ENCODE results near the gene EMC8.

Gene EMC8

DNA sequence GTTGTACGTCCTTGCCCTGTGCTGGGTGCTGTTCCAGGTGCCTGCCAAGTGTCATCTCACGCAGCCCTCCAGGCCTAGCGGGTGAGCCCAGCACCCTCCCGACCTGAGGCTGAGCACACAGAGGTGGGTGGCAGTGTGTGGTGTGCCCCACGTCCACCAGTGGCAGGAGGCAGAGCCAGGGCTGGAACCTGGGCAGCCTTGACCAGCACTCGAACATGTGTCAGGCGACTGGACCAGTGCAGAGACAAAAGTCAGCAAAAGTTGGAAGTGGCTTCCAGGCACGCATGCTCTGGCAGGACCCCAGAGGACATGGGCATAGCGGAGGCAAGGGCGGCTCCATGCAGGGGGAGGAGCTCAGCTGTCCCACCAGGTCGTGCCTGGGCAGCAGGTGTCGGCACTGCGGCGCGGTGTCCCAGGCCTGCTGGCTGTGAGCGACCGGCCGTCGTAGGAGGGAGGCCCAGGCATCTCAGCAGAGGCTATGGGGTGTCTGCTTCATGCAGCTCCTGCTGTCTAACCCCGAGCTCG is 35.9 kb upstream of the EMC8 start:
- no peak overlapping the region for H3K4me3 ChIP-seq (ENCODE audit: control insufficient read depth, low read depth, low read length)
- no peak for DNase-seq (ENCODE audit: low read depth)
- TF ChIP-seq, protein P1, sequence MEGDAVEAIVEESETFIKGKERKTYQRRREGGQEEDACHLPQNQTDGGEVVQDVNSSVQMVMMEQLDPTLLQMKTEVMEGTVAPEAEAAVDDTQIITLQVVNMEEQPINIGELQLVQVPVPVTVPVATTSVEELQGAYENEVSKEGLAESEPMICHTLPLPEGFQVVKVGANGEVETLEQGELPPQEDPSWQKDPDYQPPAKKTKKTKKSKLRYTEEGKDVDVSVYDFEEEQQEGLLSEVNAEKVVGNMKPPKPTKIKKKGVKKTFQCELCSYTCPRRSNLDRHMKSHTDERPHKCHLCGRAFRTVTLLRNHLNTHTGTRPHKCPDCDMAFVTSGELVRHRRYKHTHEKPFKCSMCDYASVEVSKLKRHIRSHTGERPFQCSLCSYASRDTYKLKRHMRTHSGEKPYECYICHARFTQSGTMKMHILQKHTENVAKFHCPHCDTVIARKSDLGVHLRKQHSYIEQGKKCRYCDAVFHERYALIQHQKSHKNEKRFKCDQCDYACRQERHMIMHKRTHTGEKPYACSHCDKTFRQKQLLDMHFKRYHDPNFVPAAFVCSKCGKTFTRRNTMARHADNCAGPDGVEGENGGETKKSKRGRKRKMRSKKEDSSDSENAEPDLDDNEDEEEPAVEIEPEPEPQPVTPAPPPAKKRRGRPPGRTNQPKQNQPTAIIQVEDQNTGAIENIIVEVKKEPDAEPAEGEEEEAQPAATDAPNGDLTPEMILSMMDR (conservative IDR thresholded peaks at IDR 0.05; ENCODE audit: control insufficient read depth, insufficient read depth, low read depth, low read length) = no peak

DNA sequence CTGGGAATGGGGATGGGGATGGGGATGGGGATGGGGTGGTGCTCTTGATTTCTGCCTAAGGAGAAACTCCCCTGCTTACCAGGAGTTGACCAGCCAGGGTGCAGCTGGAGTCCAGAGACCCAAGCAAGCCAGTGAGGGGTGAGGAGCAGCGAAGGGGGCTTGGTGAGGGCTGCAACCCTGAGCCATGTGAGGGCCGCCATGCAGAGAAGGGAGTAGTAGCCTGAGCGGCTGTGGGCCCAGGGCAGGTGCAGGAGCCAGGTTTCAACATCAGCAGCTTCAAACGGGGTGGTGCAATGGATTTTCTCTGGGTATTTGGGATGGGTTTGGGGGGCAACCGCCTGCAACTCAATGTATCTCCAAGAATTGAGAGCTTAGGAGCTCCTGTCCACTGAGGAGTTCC is 35.4 kb upstream of the EMC8 start:
- H3K4me3 ChIP-seq (ENCODE audit: control insufficient read depth, low read depth, low read length) = no peak overlapping the region
- DNase-seq (ENCODE audit: low read depth) = no peak
- TF ChIP-seq, protein P1 (conservative IDR thresholded peaks at IDR 0.05; ENCODE audit: control insufficient read depth, insufficient read depth, low read depth, low read length) = no peak

DNA sequence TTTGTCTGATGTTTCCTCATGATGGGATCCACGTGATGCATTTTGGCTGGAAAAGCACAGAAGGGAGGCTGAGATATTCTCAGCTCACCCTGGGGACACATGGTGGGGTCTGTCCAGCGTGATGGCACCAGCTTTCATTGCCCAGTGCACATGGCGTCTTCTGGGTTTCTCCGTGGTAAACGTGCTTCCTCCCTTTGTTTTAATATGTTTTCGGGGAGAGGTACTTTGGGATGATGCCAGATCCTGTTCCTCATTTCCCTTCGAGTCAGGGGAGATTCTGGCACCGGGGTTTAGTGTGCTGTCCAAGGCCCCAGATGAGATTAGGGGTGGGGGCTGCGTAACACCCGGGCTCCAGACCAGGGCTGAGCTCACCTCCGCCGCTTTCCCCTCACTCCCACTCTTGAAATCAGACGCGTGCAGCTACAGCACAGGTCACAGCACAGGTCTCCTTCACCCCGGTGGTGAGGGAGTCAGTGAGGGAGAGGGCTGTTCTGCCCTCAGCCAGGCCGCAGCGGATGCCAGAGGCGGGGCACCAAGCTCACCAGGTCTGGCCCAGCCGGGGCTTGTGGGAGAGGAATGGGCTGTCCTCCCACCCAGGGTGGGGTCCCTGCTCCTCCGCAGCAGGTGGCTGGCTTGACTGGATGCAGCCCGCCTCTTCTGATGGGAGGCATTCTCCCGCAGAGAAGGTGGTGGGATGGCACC is 34.0 kb upstream of the EMC8 start:
- no peak overlapping the region for H3K4me3 ChIP-seq (ENCODE audit: control insufficient read depth, low read depth, low read length)
- TF ChIP-seq, protein P1 (conservative IDR thresholded peaks at IDR 0.05; ENCODE audit: control insufficient read depth, insufficient read depth, low read depth, low read length) = no peak
- no peak for DNase-seq (ENCODE audit: low read depth)

DNA sequence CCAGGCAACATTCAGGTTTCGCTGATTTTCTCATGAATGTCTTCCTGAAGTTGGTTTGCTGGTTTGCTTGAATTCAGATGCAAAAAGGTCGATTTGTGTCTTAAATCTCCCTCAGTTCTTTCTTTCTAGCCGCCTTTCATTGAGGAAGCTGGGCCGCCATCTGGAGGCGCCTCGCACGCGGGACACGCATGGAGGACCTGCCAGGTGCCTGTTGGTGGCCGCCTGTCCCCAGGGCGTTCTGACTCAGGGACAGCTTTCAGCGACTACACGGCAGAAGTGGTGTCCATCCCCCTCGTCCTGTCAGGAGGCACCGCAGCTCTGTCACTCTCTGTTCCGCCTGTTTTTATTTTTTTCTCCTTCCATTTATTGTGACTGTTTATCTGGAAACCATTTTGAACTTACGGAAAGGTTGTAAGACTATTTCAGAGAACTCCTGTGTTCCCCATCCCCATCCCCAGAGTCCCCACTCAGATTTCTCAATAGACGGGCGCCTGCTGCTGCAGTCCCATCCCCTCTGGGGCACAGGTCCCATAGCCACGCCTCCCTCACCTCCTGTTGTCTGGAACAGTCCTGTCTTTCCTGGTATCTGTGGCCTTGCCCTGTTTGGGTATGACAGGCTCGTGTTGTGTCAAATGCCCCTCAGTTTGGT is 33.4 kb upstream of the EMC8 start:
- H3K4me3 ChIP-seq (ENCODE audit: control insufficient read depth, low read depth, low read length) = no peak overlapping the region
- TF ChIP-seq, protein P1 (conservative IDR thresholded peaks at IDR 0.05; ENCODE audit: control insufficient read depth, insufficient read depth, low read depth, low read length) = no peak
- DNase-seq (ENCODE audit: low read depth) = no peak

DNA sequence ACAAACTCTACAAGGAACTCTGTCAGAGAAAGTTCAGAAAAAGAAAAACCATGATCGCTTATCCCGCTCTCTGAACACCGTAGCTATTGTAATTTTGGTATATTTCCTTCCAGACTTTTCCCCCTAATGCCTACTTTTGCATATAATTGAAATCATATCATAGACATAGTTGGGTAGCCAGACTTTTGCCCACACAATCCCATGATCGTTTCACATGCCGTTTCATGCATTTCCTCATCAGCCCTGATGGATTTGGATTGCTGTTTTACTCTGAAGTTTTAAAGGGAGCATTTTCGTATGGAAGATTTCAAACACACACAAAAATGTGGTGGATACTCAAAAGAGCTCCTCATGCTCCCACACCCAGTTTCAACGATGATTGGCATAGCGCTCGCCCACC is 31.5 kb upstream of the EMC8 start:
- H3K4me3 ChIP-seq (ENCODE audit: control insufficient read depth, low read depth, low read length) = no peak overlapping the region
- TF ChIP-seq, protein P1 (conservative IDR thresholded peaks at IDR 0.05; ENCODE audit: control insufficient read depth, insufficient read depth, low read depth, low read length) = no peak
- no peak for DNase-seq (ENCODE audit: low read depth)

DNA sequence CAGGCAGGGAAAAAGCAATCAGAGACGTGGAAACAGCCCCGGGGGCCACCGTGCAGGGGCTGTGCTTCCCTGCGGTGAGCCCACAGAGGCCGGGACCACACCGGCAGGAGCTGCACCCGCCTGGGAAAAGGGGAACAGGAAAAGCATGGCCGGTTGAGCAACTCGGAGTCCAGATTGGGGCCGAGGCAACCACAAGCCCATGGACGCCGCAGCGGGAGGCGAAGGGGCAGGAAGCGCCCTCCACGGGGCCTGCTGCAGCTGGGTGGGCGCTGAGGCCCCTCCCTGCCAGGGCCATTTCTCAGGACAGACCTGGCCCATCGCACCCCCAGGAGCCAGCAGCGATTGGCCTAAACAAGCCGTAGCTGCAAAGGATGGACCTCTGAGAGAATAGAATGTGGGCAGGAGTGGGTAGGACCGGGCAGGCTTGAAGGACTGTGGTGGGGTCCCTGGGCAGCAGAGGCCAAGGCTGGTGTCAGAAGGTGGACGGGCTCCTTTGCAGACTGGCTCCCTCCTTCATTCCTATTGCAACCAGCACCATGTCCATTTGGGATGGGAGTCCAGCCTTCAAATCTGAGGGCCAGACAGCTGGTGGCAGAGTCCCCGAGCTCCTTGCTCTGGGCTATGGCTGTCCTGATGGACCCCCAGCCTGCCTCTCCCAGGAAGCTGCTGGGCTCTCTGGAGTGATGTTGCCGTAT is 30.6 kb upstream of the EMC8 start:
- no peak overlapping the region for H3K4me3 ChIP-seq (ENCODE audit: control insufficient read depth, low read depth, low read length)
- no peak for DNase-seq (ENCODE audit: low read depth)
- TF ChIP-seq, protein P1 (conservative IDR thresholded peaks at IDR 0.05; ENCODE audit: control insufficient read depth, insufficient read depth, low read depth, low read length) = no peak

Data from fibroblast of mammary gland (primary cell).